GM23338 (cell line): ENCODE data around the gene HOXD9.
A peak's percentile ranks its signal among the peaks of the same experiment; 100 is the strongest.

Source experiments
- CTCF ChIP-seq, 2 experiments: fragments of 200-600 bp in 1 of 2; sonication (generic) in 1 of 2; conservative IDR thresholded peaks; 2 replicates each; pipeline versions ENCODE4 v1.5.1 to v1.6.1; 2016 to 2017; ENCODE audit warnings: antibody characterized with exemption in 2 of 2, low read depth in 2 of 2, mild to moderate bottlenecking in 2 of 2, moderate library complexity in 1 of 2
- EZH2 ChIP-seq: fragments of 200-600 bp; sonication (generic); IDR thresholded peaks from one replicate; pipeline ENCODE4 v1.8.0; 2017; ENCODE audit warnings: antibody characterized with exemption, mild to moderate bottlenecking, low read depth; ENCODE audit not compliant: unreplicated experiment

- TF ChIP-seq CTCF (conservative IDR thresholded peaks at IDR 0.05; ENCODE audit: low read depth in 2 of 2), result no peak
- peak; percentile 88 for TF ChIP-seq EZH2
Measured at GRCh38 chr2:176103742-176104315, 18.7 kb upstream of the HOXD9 start.
